NCI-H2227 (cell line): Measurements from ENCODE around the gene MLXIP.

Experiments used
- DNase-seq: peaks from one replicate; lab custom pipeline; 2025; ENCODE audit not compliant: unreplicated experiment; lab: John Stamatoyannopoulos, UW

MLXIP gene

GRCh38 chr12:122076743-122077495, 1.6 kb upstream of the MLXIP start:
- no peak for DNase-seq

DNA sequence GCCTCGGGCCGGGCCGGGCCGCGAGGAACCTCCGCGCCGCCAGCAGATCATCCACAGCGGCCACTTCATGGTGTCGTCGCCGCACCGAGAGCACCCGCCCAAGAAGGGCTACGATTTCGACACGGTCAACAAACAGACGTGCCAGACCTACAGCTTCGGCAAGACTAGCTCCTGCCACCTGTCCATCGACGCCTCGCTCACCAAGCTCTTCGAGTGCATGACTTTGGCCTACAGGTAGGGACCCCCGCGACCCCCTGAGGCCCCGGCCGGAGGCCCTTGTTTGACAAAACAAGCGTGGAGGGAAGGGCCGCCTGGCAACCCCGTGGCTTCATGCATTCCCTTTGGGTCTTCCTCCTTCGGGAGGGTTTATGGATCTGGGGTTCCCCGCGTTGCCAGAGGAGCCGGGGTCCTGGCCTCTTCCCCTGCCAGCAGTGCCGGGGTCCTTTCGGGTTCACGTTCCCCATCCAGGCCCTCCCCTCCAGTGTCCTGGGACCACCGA, 526 bp downstream of the MLXIP start:
- DNase-seq, result peak; percentile 42

DNA sequence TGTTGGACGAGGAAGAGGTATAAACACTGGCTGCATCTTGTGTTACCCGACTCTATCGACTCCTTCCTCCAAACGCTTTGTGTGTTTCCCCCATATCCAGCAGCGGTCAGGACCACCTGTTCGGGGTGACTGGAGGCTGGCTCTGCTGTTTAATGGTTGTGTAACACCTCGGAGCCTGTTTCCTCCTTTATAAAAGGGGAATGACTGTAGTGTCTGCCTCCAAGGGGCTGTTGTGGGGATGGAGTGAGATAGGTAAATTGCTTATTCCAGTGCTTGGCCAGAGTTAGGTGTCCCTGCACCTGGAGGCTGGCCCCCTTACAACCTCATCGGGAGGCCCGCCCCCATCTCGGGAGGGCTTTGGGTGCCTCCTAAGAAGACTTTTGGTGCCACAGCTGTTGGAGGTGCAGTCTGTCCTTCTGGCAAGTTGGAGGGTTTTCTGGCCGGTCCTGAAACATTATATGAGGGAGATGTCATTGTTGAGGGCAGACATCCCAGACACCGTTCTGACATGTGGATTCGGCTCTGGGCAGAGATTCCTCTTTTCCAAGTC, 1.1 kb downstream of the MLXIP start:
- no peak for DNase-seq

DNA sequence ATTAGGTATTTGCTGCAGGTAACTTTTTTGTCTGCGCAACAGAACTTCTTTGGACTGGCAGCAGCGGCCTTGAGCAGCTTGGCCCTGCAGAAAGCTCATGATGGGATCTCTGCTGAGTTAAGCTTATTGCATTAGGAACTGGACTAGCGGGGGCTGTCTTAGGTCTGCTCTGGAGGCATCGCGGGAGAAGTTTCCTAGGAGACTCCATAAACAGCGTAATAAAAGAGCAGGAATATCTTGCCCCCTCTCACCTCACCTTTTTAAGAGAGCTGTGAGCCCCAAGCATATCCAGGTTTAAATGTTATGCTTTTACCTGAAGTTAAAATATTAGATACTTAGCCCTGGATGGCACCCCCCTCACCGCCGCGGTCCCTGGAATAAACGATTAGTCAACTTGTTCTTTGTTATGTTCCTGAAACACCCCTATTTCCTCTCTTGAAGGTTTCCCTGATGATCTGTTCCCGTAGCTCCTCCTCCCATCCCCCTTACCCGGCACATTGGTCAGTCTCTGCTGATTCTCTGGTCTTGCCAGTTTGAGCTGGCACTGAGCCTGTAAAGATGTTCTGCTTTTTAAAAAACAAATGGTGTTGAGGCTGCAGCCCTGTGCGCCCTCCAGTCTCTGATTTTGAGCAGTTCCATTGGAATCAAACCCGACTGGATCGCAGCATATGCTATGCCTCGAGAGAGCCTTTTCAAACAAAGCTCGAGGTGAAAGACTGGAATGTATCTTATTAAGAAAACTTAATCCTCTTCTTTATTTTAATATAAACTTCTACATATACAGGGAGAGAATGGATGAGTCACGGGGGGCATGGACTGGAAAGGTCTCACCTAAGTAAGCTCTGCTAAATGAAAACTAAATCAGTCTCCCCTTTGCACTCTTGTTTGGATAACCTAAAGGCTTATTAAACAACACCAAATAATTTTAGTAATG, 1.9 kb downstream of the MLXIP start:
- peak; percentile 27 for DNase-seq

- DNase-seq, result no peak
These were observed 2.6 kb downstream of the MLXIP start for GRCh38 chr12:122081083-122081696.

DNA sequence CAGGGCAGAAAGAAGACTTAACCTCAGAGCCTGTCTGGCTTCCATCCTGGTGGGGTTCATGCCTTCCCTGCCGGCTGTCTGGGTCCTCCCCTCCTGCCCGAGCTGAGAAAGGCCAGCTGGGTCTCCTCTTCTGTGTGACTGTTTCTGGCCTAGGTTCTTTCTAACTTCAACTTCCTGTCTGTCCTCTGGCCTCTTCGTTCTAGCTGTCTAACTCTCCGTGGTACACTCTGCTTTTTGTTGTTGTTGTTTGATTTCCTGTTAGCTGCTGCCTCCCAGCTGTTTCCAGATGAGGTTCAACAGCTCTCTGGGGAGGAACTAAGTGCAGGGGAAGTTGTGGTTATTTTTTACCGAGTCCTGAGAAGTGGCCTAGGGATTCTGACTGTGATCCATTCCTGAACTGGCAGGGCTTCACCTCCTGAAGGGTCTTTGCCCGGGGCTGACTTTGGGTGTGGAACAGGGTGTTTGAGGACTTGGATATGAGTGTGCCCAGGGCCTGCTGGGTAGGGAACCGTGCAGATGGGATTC, 3.2 kb downstream of the MLXIP start:
- no peak for DNase-seq

GRCh38 chr12:122082621-122083356, 4.2 kb downstream of the MLXIP start:
- DNase-seq, result no peak

GRCh38 chr12:122084857-122085405, 6.4 kb downstream of the MLXIP start:
- DNase-seq, result no peak

GRCh38 chr12:122085591-122085990, 7.0 kb downstream of the MLXIP start:
- no peak for DNase-seq

DNA sequence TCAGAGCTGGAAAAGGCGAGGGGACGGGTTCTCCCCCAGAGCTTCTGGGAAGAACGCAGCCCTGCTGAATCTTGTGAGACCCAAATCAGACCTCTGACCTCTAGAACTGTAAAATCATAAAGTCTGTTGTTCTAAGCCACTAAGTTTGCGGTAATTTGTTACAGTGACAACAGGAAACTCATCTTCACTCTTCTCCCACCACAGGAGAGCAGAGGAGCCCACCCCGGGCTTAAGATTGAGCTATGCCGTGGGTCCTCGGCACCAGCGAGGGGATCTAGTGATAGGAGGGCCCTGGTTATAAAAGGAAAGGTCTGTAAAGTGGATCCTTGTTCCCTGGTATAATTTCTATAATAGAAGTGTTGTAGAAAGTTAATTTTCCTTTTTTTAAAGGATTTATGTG, 7.6 kb downstream of the MLXIP start:
- no peak for DNase-seq

- no peak for DNase-seq
These were observed 8.2 kb downstream of the MLXIP start for GRCh38 chr12:122086641-122087285.

- no peak for DNase-seq
These were observed 9.0 kb downstream of the MLXIP start for GRCh38 chr12:122087431-122088178.

- DNase-seq, result no peak
These were observed 9.7 kb downstream of the MLXIP start for GRCh38 chr12:122088179-122088810.

DNA sequence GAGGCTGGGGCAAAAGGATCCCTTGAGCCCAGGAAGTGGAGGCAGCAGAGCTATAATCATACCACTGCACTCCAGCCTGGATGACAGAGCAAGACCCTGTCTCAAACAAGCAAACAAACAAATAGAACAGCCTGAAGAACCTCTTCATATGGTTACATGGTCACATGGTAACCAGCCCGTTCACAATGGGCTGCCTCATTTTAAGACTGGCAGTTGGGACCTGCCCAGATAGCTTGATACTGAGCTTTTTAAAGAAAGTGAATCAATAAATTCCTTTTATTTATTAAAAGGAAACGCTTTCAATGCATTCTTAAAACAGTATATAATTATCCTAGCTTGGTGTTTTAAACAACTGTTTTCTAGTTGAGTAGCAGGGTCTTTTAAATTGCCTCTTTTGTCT, 10.5 kb downstream of the MLXIP start:
- peak; percentile 29 for DNase-seq

- DNase-seq, result no peak
These were observed 12.4 kb downstream of the MLXIP start for GRCh38 chr12:122090759-122091515.

GRCh38 chr12:122093098-122093883, 14.7 kb downstream of the MLXIP start:
- no peak for DNase-seq
